Neural crest cell (in vitro differentiated cells): ENCODE data around the gene SAMD14. TPM values are rescaled to one million over a fixed set of nuclear protein-coding genes. Genes with fewer than 3 reads are reported as not detected.

Source experiments
- DNase-seq: peaks from one replicate; pipeline ENCODE4 v3.0.0; 2021; ENCODE audit warnings: low read depth, mixed read lengths, low spot score
- H3K27ac Mint-ChIP-seq: one replicate; pipeline ENCODE4 v1.8.0; 2021; ENCODE audit warnings: mild to moderate bottlenecking, mixed read lengths; ENCODE audit not compliant: unreplicated experiment
- H3K27me3 Mint-ChIP-seq: 2 replicates; pipeline ENCODE4 v1.8.0; 2021; ENCODE audit warnings: low read depth, mild to moderate bottlenecking, mixed read lengths
- H3K36me3 Mint-ChIP-seq: 2 replicates; pipeline ENCODE4 v1.8.0; 2021; ENCODE audit warnings: low read depth, mild to moderate bottlenecking, mixed read lengths
- H3K4me1 Mint-ChIP-seq: 2 replicates; pipeline ENCODE4 v1.8.0; 2021; ENCODE audit warnings: mixed read lengths
- H3K4me3 Mint-ChIP-seq: one replicate; pipeline ENCODE4 v1.8.0; 2021; ENCODE audit warnings: mild to moderate bottlenecking, mixed read lengths
- H3K9me3 Mint-ChIP-seq: 2 replicates; pipeline ENCODE4 v1.8.0; 2021; ENCODE audit warnings: mixed read lengths
- total RNA-seq: library from RNA; stranded (reverse); gene quantifications from 2 replicates; pipeline ENCODE4 v1.2.1, GENCODE V29; 2021
- TF ChIP-seq, protein P1 (sequence below): fragments of 200-600 bp; sonication (generic); conservative IDR thresholded peaks from 2 replicates; pipeline ENCODE4 v1.5.0; 2021; ENCODE audit warnings: antibody characterized with exemption, mild to moderate bottlenecking

SAMD14 gene
- total RNA-seq, 1 donor from 2014 or later, result 28.7 TPM

DNA sequence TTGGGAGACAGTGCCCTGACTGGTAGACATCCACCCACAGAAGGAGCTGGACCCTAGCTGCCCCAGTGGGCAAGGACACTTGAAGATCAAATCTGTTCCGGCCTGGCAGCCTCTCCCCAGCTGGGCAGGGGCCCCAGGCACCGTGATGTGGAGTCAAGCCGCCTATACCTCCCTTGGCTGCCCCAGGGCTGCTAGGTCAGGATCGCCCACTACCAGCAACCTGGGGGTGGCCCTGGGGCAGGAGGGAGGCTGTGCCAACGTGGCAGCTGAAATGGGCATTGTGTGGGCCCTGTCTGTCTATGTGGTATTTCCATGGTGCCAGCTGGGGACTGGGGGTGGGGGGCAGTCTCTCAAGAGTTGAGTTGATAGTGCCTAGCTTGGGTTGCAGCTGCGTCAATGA, 33.9 kb downstream of the SAMD14 start:
- H3K4me1 Mint-ChIP-seq, result peaks cover 21% of the 10 kb centered on the region
- DNase-seq, result no peak
- H3K4me3 Mint-ChIP-seq, result peak overlapping the region; percentile 93
- no peaks in the 10 kb centered on the region for H3K36me3 Mint-ChIP-seq
- no peaks in the 10 kb centered on the region for H3K9me3 Mint-ChIP-seq
- H3K27ac Mint-ChIP-seq, result no peak overlapping the region
- no peaks in the 10 kb centered on the region for H3K27me3 Mint-ChIP-seq
- TF ChIP-seq, protein P1, sequence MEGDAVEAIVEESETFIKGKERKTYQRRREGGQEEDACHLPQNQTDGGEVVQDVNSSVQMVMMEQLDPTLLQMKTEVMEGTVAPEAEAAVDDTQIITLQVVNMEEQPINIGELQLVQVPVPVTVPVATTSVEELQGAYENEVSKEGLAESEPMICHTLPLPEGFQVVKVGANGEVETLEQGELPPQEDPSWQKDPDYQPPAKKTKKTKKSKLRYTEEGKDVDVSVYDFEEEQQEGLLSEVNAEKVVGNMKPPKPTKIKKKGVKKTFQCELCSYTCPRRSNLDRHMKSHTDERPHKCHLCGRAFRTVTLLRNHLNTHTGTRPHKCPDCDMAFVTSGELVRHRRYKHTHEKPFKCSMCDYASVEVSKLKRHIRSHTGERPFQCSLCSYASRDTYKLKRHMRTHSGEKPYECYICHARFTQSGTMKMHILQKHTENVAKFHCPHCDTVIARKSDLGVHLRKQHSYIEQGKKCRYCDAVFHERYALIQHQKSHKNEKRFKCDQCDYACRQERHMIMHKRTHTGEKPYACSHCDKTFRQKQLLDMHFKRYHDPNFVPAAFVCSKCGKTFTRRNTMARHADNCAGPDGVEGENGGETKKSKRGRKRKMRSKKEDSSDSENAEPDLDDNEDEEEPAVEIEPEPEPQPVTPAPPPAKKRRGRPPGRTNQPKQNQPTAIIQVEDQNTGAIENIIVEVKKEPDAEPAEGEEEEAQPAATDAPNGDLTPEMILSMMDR, result no peak

DNA sequence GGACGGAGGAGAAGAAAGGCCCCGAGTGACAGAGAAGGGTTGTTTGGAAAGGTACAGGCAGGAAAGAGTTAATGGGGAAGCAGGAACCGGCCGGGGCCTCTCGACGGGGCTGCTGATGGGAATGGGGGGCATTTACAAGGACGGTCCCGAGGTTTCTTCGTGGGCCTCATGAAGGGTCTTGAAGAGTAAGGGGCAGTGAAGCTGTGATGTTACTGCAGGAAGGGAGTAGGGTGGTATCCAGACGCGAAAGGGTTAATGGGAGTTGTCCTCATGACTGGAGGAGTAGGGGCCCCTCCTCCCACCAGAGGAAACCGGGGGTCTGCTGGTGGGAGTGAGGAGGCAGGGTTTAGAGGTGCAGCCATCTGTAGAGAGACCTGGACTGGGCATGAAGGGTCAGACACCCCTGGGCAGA, 34.3 kb downstream of the SAMD14 start:
- TF ChIP-seq, protein P1, result no peak
- Mint-ChIP-seq H3K9me3 (no peaks in the 10 kb centered on the region), H3K4me3 (peak overlapping the region; percentile 93), H3K4me1 (peaks cover 21% of the 10 kb centered on the region), H3K36me3 (no peaks in the 10 kb centered on the region), H3K27me3 (no peaks in the 10 kb centered on the region), H3K27ac (peak overlapping the region; percentile 96)
- no peak for DNase-seq

DNA sequence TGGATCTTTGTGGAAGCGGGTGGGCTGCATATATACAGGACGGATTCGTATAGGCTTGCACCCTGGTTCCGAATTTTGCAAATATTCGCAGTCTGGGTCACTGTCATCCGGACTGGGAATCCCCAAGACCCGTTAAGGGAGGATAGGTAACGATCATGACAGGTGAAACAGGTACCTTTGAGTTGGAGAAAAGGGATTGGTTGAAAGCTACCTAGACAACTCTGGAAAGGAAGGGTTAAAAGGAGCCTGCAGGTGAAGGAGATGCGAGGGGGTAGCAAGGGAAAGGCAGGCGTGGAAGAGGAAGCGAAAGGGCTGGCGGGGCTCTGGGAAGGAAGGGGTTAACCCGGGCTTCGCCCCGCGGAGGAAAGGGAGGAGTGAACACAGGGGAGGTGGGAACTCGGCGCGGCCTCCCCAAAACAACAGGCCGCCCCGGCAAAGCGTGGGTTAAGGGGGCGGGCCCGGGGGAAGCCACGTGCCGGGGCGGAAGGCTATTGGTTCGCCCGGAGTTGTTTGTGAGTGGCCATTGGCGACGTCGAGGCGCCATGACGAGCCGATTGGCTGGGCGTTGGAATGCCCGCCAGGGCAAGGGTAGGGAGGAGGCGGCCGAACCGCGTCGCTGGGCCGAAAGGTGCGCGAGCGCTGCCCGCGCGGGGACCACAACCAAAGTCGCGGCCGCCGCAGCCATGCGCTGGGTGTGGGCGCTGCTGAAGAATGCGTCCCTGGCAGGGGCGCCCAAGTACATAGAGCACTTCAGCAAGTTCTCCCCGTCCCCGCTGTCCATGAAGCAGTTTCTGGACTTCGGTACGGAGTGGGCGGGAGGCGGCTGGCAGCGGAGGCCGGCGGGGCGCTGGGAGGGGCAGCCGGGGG, 35.0 kb downstream of the SAMD14 start, which contains the start of gene PDK2:
PDK2 (plus strand) TSS at position 599 of the 867 bp plus-strand sequence; CDS start at position 684, 85 bp downstream.
- TF ChIP-seq, protein P1, result no peak
- no peaks in the 10 kb centered on the region for H3K9me3 Mint-ChIP-seq
- H3K27me3 Mint-ChIP-seq, result no peaks in the 10 kb centered on the region
- peaks cover 21% of the 10 kb centered on the region for H3K4me1 Mint-ChIP-seq
- DNase-seq, result peak; percentile 88
- H3K36me3 Mint-ChIP-seq, result no peaks in the 10 kb centered on the region
- peak within 1 kb of the TSS; percentile 96 for H3K27ac Mint-ChIP-seq
- peak within 1 kb of the TSS; percentile 93 for H3K4me3 Mint-ChIP-seq

DNA sequence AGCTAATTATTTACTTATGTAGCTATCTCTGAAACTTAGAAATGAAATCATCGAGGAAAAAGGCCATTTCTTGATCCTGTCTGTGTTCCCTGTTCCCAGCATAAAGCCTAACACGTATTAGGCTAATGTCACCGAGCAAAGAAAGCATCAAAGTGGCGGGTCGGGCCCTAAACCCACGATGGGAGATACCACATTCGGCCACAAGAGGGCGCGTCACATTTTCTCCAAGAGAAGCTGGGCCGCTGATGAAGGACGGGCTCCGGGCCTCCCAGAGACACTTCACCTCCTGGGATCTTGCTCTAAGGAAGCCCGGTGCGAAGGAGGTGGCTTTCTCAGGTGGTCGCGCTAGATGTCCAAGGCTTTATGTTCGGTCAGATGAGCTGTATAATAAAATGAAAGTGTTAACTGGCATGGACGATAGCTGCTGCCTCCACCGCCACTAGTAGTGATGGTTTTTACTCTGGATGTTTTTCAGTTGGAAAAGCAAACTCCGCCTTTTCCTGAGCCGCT, 35.7 kb downstream of the SAMD14 start:
- H3K4me3 Mint-ChIP-seq, result peak overlapping the region; percentile 93
- H3K27me3 Mint-ChIP-seq, result no peaks in the 10 kb centered on the region
- TF ChIP-seq, protein P1, result peak; percentile 93
- H3K27ac Mint-ChIP-seq, result peak overlapping the region; percentile 92
- H3K36me3 Mint-ChIP-seq, result no peaks in the 10 kb centered on the region
- DNase-seq, result peak; percentile 98
- H3K4me1 Mint-ChIP-seq, result peaks cover 21% of the 10 kb centered on the region
- no peaks in the 10 kb centered on the region for H3K9me3 Mint-ChIP-seq

DNA sequence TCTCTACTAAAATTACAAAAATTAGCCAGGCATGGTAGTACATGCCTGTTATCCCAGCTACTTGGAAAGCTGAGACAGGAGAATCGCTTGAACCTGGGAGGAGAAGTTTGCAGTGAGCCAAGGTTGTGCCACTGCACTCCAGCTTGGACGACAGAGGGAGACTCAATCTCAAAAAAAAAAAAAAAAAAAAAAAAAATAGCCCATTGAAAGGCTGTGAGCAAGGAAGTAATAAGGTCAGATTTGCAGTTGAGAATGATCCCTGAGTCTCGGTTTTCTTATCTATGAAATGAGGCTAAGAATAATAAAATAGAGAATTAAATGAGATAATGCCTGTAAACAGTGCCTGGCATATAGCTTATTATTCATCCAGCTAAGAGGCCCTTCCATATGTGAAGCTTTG, 36.2 kb downstream of the SAMD14 start:
- DNase-seq, result no peak
- Mint-ChIP-seq H3K4me1 (peaks cover 21% of the 10 kb centered on the region), H3K36me3 (no peaks in the 10 kb centered on the region), H3K27me3 (no peaks in the 10 kb centered on the region), H3K27ac (no peak overlapping the region), H3K4me3 (peak overlapping the region; percentile 93), H3K9me3 (no peaks in the 10 kb centered on the region)
- TF ChIP-seq, protein P1, result no peak
